ENCODE results near the gene NLGN2.

DNA sequence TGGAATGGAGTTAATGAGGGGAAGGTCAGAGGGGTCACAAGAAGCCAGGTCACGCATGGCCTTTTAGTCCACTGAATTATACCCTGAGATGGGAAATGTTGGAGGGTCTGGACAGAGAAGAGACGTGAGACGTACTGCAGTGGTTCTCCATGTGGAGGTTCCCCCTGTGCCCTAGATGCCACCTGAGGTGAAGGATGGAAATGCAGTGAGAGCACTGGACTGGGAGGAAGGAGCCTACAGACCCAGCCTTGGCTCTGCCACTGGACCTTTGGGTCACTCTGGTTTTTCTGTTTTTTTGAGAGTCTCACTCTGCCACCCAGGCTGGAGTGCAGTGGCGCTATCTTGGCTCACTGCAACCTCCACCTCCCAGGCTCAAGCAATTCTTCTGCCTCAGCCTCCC lies 11.5 kb upstream of the NLGN2 start:
- TF ChIP-seq CTCF (IDR thresholded peaks at IDR 0.05) (no peak), POLR2A (IDR thresholded peaks at IDR 0.05) (no peak)
